GM21390 (cell line): ENCODE results near the gene CCDC154.

Source experiments
- ATAC-seq: cut with Tn5 transposase; IDR thresholded peaks from one replicate; pipeline ENCODE4 v1.9.1; 2021; ENCODE audit not compliant: unreplicated experiment

The CCDC154 gene

GRCh38 chr16:1397779-1398178 is 46.6 kb downstream of the CCDC154 start:
- ATAC-seq: no peak

GRCh38 chr16:1395444-1396031 is 48.8 kb downstream of the CCDC154 start:
- ATAC-seq: no peak

- no peak for ATAC-seq
These were observed 49.9 kb downstream of the CCDC154 start for GRCh38 chr16:1394367-1394951.

- no peak for ATAC-seq
These were observed 50.7 kb downstream of the CCDC154 start for GRCh38 chr16:1393613-1394176.

DNA sequence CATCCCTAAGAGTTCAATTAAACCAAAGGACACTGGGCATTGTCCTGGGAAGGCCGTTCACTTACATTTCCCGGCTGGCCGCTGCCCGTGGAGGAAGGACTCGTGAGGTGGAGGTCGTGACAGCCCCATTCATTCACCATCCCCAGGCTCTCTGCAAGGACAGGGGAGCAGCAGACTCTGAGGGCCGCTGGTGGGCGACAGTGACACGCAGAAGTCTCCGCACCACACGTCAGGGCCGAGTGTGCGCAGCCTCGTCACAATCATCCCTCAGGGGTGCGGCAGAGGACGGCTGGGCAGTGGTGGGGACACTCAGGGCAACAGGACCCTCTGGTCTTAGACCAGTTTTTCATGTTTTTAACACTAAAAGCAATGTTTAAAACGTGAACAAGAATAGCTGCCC is 51.5 kb downstream of the CCDC154 start:
- ATAC-seq: no peak

GRCh38 chr16:1390239-1390779 is 54.0 kb downstream of the CCDC154 start:
- no peak for ATAC-seq

DNA sequence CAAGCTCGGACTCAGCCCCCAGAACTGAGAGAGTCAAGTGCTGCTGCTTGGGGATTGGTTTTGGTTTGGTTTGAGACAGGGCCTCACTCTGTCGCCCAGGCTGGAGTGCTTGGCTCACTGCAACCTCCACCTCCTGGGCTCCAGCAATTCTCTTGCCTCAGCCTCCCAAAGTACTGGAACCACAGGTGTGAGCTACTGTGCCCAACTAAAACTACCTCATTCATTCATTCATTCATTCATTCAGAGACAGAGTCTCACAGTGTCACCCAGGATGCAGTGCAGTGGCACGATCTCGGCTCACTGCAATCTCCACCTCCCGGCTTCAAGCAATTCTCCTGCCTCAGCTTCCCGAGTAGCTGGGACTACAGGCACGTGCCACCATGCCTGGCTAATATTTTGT is 54.6 kb downstream of the CCDC154 start:
- ATAC-seq: no peak

GRCh38 chr16:1387331-1387730 is 57.0 kb downstream of the CCDC154 start:
- no peak for ATAC-seq

- no peak for ATAC-seq
These were observed 59.1 kb downstream of the CCDC154 start for GRCh38 chr16:1385232-1385631.
